ENCODE measurements around the gene KSR2. TPM values are rescaled to one million over a fixed set of nuclear protein-coding genes. Genes with fewer than 3 reads are reported as not detected.

KSR2 gene
- total and polyA plus RNA-seq, 10 of the 15 experiments (the other 5 are each of a cell fraction or from before 2014, with no cell fraction given) = under 0.01 to 1.5 (median 0.01) TPM; not detected in 3

- WGBS (ENCODE audit: insufficient coverage, insufficient replicate concordance, low lambda C conversion rate, missing lambda C conversion rate) = 4% methylated on average over 7 of the region's 7 CpGs
- Histone ChIP-seq H3K9ac (ENCODE audit: control insufficient read depth, insufficient read depth, low read length) (no peak overlapping the region), H3K36me3 (ENCODE audit: control insufficient read depth in 2 of 2, insufficient read depth in 2 of 2, low read length in 1 of 2) (no peaks in the 10 kb centered on the region), H4K20me1 (ENCODE audit: control insufficient read depth, insufficient read depth) (no peaks in the 10 kb centered on the region), H3K27ac (ENCODE audit: control insufficient read depth, insufficient read depth) (no peak overlapping the region), H2AFZ (ENCODE audit: control insufficient read depth, low read depth, low read length) (no peak overlapping the region), H3K9me3 (replicated peaks; ENCODE audit: control insufficient read depth, insufficient read depth, low read length) (no peaks in the 10 kb centered on the region; the same call in 2 of the 3 replicates), H3K4me2 (ENCODE audit: control insufficient read depth, insufficient read depth) (no peak overlapping the region), H3K4me1 (ENCODE audit: control insufficient read depth, insufficient read depth, low read length) (no peaks in the 10 kb centered on the region), H3K27me3 (replicated peaks in 1 of 2; ENCODE audit: control insufficient read depth in 2 of 2, insufficient read depth in 2 of 2, low read length in 1 of 2) (no peaks in the 10 kb centered on the region; a peak in 1 of 4 replicates), H3K4me3 (no peak overlapping the region), H3K79me2 (ENCODE audit: control insufficient read depth, insufficient read depth, low read length) (no peaks in the 10 kb centered on the region)
- ChIA-PET POLR2A (no interaction called here), CTCF (interaction anchor here (0.6 to 0.9 kb wide), 2 partner anchors 53 to 583 kb away, joined by 3 read pairs; no protein-coding TSS in a partner anchor), RAD21 (ENCODE audit: unreplicated experiment) (no interaction called here), SMC1A (ENCODE audit: uncharacterized antibody, unreplicated experiment) (no interaction called here)
- ATAC-seq = no peak
- in situ Hi-C loops (cut with MboI) (no loop called here), intact Hi-C loops (cut with micrococcal nuclease; ENCODE audit: unreplicated experiment) (no loop called here)
- BruUV-seq (replicated peaks) = no TSS peak
- FAIRE-seq = no peak
- TF ChIP-seq SREBF2 (IDR thresholded peaks at IDR 0.05; ENCODE audit: low read length) = no peak
- no peak for TF ChIP-seq ATF2 (IDR thresholded peaks at IDR 0.05; ENCODE audit: low read length)
- TF ChIP-seq ZBTB40 (IDR thresholded peaks at IDR 0.05; ENCODE audit: borderline replicate concordance) = no peak
- no peak for TF ChIP-seq EP300 (IDR thresholded peaks at IDR 0.05; ENCODE audit: borderline replicate concordance in 1 of 2, control insufficient read depth in 1 of 2, low read depth in 2 of 2, low read length in 2 of 2)
- TF ChIP-seq CBX3 (IDR thresholded peaks at IDR 0.05; ENCODE audit: borderline replicate concordance, low read depth) = no peak
- TF ChIP-seq KLF5 (IDR thresholded peaks at IDR 0.05; ENCODE audit: partially characterized antibody) = no peak
- TF ChIP-seq RELB (IDR thresholded peaks at IDR 0.05; ENCODE audit: low read depth) = no peak
- TF ChIP-seq BCLAF1 (IDR thresholded peaks at IDR 0.05) = no peak
- DNase-seq (ENCODE audit: low read depth, low spot score) = no peak
Measured at GRCh38 chr12:117641885-117642284, 326.9 kb downstream of the KSR2 start.

Data from GM12878 (cell line).